Measurements from ENCODE around the gene ANKRD36C.
"Not testable (repeated sequence)": the region's sequence is repeated elsewhere in the genome, so short reads cannot be mapped to it uniquely, and the experiment has no call there.

ANKRD36C gene

GRCh38 chr2:95991351-95992094 is at the start of gene ANKRD36C:
Gene ANKRD36C (minus strand): TSS chr2:95991824. CDS start chr2:95991708, 116 bp downstream.
- peak; percentile 48 for DNase-seq

GRCh38 chr2:96035554-96035953 is 43.9 kb upstream of the ANKRD36C start:
- DNase-seq: not testable (repeated sequence)

- DNase-seq: not testable (repeated sequence)
Observed at GRCh38 chr2:96034792-96035191, 43.2 kb upstream of the ANKRD36C start, which contains the start of gene GPAT2. Gene GPAT2 (minus strand): TSS chr2:96034916. CDS start chr2:96032359, 2,557 bp downstream.

- DNase-seq: not testable (repeated sequence)
Observed at GRCh38 chr2:96033997-96034396, 42.4 kb upstream of the ANKRD36C start.

DNA sequence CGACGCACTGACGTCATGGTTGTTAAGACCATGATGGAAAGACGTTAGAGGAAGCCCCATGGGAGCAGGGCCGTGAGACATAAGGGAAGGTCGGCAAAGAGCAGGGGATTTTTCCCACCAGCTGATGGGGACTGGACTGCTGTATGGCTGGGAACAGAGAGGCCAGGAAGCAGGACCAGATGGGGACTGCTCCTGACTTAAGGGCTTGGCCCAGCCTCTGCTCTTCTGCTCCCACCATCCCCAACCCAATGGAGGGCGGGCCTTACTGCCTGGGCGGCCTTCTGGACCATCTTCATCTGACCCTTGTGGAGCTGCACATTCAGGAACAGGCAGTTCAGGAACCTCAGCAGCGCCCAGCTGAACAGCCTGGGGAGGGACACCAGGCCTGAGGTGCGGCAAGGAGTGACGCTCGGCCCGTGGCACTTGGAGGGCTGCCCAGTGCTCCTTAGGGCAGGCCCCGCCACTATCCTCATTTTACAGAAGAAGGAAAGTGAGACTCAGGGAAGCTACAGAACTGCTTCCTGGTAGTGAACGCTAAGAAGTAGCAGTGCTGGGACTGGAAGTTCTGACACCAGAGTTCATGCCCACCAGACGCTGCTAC is 36.2 kb upstream of the ANKRD36C start:
- DNase-seq: not testable (repeated sequence)

DNA sequence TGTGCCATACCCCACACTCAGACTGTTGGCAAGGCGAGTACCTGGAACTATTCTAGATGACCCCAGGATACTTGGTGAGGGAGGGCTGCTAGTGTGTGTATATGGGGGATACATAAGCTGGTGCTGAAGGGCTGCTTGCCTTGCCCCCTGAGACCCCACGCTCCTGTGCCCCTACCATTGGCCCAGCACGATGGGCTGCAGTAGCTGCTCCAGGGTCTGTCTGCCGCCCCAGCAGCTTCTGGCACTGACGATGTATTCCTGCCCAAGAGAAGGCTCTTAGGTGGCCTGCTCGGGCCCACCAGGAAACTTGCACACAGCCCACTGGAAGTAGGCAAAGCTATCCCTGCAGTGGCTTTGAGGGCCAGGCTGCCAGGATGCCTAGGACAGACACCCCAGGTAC is 34.1 kb upstream of the ANKRD36C start:
- DNase-seq: not testable (repeated sequence)

DNA sequence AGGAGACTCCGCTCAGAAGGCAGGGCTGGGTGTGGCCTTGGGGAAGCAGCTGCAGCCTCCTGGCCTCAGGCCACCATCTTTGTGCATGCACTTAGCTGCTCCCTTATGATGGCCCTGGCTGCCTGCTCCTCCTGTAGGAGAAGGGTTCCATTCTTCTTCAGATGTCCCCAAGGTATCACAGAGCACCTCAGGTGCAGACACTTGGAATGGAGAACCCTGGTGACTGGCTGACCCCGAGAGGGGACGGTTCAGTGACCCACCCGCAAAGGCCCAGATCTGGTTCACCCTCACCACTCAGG is 33.5 kb upstream of the ANKRD36C start:
- DNase-seq: no peak

DNA sequence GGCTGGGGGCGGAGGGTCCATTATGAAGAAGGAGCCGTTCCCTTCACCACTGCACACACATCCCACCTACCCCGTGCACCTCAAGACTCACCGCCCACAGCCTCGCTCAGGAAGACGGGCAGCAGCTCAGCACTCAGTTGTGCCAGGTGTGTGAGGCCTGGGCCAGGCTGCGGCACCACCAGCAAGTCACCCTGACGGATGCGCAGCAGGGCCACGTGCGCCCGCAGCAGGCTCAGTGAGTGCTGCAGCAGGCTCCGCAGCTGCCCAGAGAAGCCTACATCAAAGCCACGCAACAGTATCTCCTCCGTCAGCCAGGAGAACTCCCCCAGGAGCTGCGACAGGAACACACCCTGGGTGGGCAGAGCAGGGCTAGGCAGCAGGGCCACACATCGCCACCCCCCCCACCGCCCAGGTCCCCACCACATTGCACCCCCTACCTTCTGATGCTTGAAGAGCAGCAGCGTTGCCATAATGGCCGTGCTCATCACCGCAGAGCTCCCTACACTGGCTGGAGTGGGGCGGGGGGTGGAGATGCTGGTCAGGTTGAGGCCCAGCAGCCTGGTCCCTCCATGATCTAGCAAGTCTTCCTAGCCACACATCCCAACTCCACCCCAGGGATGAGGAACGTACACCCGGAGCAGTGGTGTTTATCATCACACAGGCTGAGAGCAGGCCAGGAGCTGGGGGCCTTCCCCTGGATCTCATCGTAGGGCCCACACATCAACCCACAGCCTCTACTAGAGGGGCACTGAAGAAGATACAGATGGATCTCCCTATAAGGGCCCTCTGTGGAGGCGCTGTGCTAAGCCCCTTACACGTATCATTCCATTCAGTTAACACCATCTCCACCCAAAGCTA is 32.9 kb upstream of the ANKRD36C start:
- no peak for DNase-seq

GRCh38 chr2:96023701-96024100 is 32.1 kb upstream of the ANKRD36C start:
- DNase-seq: not testable (repeated sequence)

DNA sequence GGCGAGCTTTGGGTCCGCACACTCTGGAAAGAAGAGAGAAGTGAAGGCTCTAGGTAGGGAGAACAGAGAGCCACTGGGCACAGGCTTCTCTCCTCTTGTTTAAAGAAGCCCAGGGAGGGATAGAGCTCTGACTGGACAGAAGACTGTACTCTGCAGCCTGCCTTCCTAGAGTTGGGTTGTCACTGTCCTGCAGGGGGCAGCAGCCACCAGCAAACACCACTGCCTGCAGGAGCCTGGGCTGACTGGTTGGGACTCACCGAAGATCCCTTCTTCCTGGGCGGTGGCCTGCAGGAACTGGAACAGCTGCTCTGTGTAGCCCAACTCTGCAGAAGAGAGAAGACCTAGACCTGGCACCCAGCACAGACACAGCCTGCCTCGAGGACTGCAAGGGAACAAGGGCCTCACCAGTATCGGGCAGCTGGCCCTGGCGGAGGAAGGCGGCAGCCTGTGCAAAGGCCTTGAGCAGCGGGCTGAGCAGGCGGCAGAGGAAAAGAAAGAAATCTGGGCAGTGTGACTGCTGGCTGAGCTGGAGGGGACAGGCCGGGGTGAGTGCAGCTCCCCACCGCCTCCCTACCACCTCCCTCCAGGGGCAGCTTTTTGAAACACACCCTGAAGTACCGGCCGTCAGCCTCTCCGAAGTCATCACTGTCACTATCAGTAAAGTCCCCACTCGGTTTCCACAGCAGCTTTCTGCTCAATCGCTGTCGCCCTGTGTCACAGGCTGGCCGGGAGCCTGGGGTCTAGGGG is 31.2 kb upstream of the ANKRD36C start:
- peak; percentile 79 for DNase-seq

- DNase-seq: not testable (repeated sequence)
Observed at GRCh38 chr2:96022126-96022525, 30.5 kb upstream of the ANKRD36C start.

- DNase-seq: not testable (repeated sequence)
Observed at GRCh38 chr2:96021142-96021541, 29.5 kb upstream of the ANKRD36C start.

GRCh38 chr2:96019909-96020590 is 28.4 kb upstream of the ANKRD36C start:
- not testable (repeated sequence) for DNase-seq

DNA sequence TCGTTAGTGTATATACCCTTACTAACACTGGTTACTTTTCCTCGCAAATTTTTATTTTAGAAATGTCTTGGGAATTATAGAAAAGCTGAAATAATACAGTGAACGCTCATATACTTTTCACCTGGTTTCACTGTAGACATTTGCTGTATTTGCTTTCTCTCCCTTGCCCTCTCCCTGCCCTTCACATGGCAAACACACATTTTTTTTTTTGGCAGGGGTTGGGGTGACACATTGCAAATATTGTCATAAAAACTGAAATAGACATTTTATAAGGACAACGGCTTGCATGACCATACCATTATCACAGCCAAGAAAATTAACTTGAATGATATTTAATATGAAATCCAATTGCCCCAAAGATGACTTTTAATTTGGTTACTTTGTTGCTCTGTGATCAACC is 24.7 kb upstream of the ANKRD36C start:
- DNase-seq: not testable (repeated sequence)

GRCh38 chr2:96012792-96013264 is 21.2 kb upstream of the ANKRD36C start:
- peak; percentile 29 for DNase-seq

DNA sequence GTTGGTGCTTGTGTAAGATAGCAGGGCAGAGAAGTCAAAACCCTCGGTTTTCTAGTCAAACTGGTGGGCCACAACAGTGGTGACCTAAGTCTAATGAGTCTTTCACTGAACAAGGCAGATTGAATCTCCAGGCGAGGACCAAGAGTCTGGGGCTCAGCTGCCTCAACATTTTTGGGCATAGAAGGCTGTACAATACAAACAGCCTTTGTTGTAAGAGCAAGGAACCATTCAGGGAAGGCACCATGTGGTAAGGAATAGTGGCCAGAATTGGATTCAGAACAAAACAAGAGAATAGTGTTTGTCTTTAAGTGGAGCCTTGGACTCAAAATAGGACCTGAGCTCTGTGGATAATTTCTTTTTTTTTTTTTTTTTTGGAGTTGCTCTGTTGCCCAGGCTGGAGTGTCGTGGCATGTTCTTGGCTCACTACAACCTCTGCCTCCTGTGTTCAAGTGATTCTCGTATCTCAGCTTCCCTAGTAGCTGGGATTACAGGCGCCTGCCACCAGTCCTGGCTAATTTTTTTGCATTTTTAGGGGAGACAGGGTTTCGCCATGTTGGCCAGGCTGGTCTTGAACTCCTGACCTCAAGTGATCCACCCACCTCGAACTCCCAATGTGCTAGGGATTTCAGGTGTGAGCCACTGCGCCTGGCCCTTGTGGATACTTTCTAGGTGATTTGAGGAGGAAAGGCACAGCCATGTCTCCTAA is 20.6 kb upstream of the ANKRD36C start:
- DNase-seq: not testable (repeated sequence)

GRCh38 chr2:96011129-96011455 is 19.5 kb upstream of the ANKRD36C start:
- peak; percentile 63 for DNase-seq

- DNase-seq: peak; percentile 90
Observed at GRCh38 chr2:96010320-96011128, 18.9 kb upstream of the ANKRD36C start.

DNA sequence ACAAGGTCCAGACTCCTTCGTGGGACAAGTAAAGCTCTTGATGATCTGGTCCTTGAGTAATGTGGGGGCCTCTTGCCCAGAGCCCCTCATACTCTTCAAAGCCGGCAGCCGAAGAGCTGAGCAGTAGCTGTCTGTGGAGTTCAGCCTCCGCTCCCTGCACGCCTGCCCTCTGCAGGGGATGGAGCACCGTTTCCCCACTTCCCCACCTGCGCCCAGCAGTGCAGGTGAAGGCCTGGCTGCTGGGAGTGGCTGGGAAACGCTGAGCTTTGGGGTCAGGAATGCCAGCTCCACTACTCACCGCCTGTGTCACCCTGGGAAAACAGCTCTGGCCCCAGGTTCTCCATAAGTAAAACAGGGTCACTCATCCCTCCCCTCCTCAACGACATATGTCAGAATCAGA is 18.2 kb upstream of the ANKRD36C start:
- DNase-seq: not testable (repeated sequence)

DNA sequence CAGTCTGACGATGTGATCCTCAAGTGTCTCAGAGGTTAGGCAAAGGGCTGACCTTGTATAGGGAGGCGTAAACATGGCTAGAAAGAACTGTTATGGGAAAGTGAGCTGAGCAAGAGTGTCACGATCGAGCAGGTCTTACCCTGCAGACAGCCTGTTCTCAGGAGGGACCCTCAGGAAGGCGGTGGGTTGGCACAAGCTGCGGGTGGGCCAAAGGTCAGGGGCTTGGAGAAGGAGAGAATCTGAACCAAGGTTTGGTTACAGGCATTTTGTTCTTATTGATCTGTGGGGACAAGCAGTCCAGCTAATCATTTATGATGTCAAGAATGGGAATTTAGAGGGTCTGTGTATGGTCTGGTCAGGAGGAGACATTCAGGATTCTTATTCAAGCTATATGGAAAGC is 16.4 kb upstream of the ANKRD36C start:
- not testable (repeated sequence) for DNase-seq

- DNase-seq: not testable (repeated sequence)
Observed at GRCh38 chr2:96006248-96006647, 14.6 kb upstream of the ANKRD36C start.
